Measurements from ENCODE around the gene KCNQ2. TPM values are rescaled to one million over a fixed set of nuclear protein-coding genes. Genes with fewer than 3 reads are reported as not detected.

KCNQ2 gene
- total RNA-seq, 1 experiment from 2014 or later, result not detected

DNA sequence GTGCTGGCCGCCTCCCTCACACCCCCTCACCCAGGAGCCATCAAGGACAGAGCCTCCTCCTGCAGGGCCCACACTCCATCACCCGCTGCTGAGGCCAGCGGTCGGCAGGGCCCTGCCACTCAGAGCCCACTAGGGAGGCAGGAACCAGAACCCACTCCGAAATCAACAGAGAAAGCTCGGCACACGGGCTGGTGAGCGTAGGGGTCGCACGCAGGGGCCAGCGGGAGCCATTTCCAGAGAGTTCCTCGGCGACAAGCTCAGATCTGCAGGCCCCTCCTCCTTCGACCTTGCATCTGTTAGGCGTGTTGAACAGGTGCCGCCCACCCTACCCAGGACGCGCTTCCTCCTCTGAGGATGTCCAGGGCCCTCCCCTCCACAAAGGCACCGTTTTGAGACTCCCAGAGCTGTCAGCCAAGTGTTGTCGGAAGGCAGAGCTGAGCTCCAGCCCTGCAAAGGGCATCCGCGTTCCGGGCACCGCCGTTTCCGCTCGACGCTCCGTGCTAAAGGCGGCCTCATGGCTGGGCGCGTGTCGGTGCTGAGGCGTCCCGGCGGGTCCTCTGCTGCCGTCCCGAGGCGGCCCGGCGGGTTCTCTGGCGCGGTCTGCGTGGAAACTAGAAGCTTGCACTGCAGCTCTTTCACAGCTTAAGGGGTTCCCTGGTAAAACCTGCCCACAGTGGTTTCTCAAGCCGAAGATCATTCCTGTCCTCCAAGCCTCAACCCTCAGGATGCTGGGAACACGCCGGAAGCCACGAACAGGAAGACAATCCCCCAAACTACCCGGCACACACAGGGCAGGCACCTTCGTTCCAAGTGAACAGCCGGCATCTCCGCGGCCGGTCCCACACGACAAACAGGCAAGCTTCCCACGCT lies 6.8 kb downstream of the KCNQ2 start:
- intact Hi-C loops (cut with micrococcal nuclease; ENCODE audit: unreplicated experiment), result no loop called here
- no peak overlapping the region for H3K4me3 ChIP-seq
- DNase-seq, result no peak
- no peak overlapping the region for H3K27ac ChIP-seq
- H3F3A ChIP-seq (ENCODE audit: insufficient read depth, low read depth), result no peaks in the 10 kb centered on the region
- ChIA-PET CTCF (no interaction called here), POLR2A (ENCODE audit: unreplicated experiment) (interaction anchor here (0.5 kb wide), 1 partner anchor 28 kb away, joined by 3 read pairs; no protein-coding TSS in a partner anchor)
- H3K27me3 ChIP-seq (ENCODE audit: insufficient read depth, low read depth), result peaks cover 95% of the 10 kb centered on the region
- no peak for TF ChIP-seq EZH2 (IDR thresholded peaks at IDR 0.05; ENCODE audit: low read depth)
- no peak for TF ChIP-seq CTCF (conservative IDR thresholded peaks at IDR 0.05)
- no peaks in the 10 kb centered on the region for H3K36me3 ChIP-seq (ENCODE audit: low read depth)
- no peak overlapping the region for H3K4me2 ChIP-seq
- no peak overlapping the region for H2AFZ ChIP-seq
- BruUV-seq (replicated peaks), result no TSS peak
- 0 out of 2 replicates have a peak, but pooled peaks cover 6% of the 10 kb centered on the region for H4K20me1 ChIP-seq (ENCODE audit: insufficient read depth)
- H3K9me2 ChIP-seq (ENCODE audit: insufficient read depth), result no peaks in the 10 kb centered on the region
- no peaks in the 10 kb centered on the region for H3K4me1 ChIP-seq (replicated peaks; ENCODE audit: insufficient read depth)
- no peaks in the 10 kb centered on the region for H3K9me3 ChIP-seq (ENCODE audit: insufficient read depth, low read depth)
- H3K79me2 ChIP-seq (ENCODE audit: low read depth), result no peaks in the 10 kb centered on the region

GRCh38 chr20:63464289-63464635 lies 8.2 kb downstream of the KCNQ2 start:
- intact Hi-C loops (cut with micrococcal nuclease; ENCODE audit: unreplicated experiment), result no loop called here
- Histone ChIP-seq H3K79me2 (ENCODE audit: low read depth) (no peaks in the 10 kb centered on the region), H3K9me2 (ENCODE audit: insufficient read depth) (no peaks in the 10 kb centered on the region), H3K4me1 (replicated peaks; ENCODE audit: insufficient read depth) (no peaks in the 10 kb centered on the region), H3K27ac (no peak overlapping the region), H3F3A (ENCODE audit: insufficient read depth, low read depth) (peaks cover 5% of the 10 kb centered on the region; the same call in 1 of the 2 replicates), H2AFZ (no peak overlapping the region), H3K4me2 (no peak overlapping the region), H4K20me1 (ENCODE audit: insufficient read depth) (0 out of 2 replicates have a peak, but pooled peaks cover 6% of the 10 kb centered on the region), H3K9me3 (ENCODE audit: insufficient read depth, low read depth) (no peaks in the 10 kb centered on the region), H3K36me3 (ENCODE audit: low read depth) (no peaks in the 10 kb centered on the region), H3K27me3 (ENCODE audit: insufficient read depth, low read depth) (peaks cover 91% of the 10 kb centered on the region), H3K4me3 (no peak overlapping the region)
- ChIA-PET POLR2A (ENCODE audit: unreplicated experiment) (no interaction called here), CTCF (interaction anchor here (0.6 kb wide), 2 partner anchors 19 to 55 kb away, joined by 3 to 4 read pairs; no protein-coding TSS in a partner anchor)
- no TSS peak for BruUV-seq (replicated peaks)
- DNase-seq, result no peak
- TF ChIP-seq EZH2 (IDR thresholded peaks at IDR 0.05; ENCODE audit: low read depth), result no peak
- no peak for TF ChIP-seq CTCF (conservative IDR thresholded peaks at IDR 0.05)

DNA sequence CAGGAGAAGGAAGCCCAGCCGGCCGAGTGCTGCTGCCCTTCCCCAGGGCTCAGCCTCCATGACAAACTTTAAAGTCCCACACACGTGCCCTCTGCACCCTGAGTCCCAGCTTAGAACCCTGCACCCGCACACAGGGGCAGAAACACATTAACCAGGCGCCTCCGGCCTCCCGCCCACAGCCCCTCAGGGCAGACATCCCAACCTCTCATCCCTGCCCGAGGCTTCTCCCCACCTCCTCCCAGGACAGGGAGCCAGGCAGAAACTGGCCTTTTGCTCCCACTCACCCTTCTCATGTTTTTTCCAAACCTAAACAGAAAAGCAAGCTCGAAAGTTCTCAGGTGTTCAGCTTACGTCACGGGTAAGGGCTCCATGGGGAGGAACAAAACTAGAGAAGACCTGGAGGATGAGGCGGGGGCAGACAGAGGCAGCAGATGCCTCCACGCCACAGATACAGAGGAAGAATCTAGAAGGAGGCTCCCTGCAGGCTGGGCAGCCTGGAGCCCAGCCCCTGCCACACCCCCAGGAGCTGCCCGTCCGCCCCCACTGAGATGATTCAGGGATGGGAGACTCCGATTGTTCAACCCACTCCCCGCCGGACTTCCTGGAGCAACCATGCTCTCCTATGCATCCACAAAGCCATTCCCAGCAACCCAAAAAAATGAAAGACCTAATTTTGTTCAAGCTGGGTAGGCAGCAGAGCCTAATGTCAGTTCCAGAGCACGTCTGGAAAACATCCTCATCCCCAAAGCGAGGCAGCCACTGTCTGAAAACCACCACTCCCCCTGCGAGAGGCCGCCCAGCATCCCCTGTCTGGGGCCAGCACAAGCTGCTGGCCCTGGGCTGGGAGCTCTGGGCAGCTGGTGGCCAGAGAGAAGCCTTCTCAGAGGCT lies 8.8 kb downstream of the KCNQ2 start:
- no peaks in the 10 kb centered on the region for H3K4me1 ChIP-seq (replicated peaks; ENCODE audit: insufficient read depth)
- POLR2A ChIA-PET (ENCODE audit: unreplicated experiment), result no interaction called here
- no peaks in the 10 kb centered on the region for H3K9me3 ChIP-seq (ENCODE audit: insufficient read depth, low read depth)
- H3K4me2 ChIP-seq, result peak overlapping the region; percentile 8; the same call in 1 of the 2 replicates
- no peaks in the 10 kb centered on the region for H3K9me2 ChIP-seq (ENCODE audit: insufficient read depth)
- H2AFZ ChIP-seq, result no peak overlapping the region
- peaks cover 85% of the 10 kb centered on the region for H3K27me3 ChIP-seq (ENCODE audit: insufficient read depth, low read depth)
- CTCF ChIA-PET, result interaction anchor here (0.6 kb wide), 2 partner anchors 19 to 55 kb away, joined by 3 to 4 read pairs; no protein-coding TSS in a partner anchor
- no peak overlapping the region for H3K27ac ChIP-seq
- intact Hi-C loops (cut with micrococcal nuclease; ENCODE audit: unreplicated experiment), result no loop called here
- DNase-seq, result no peak
- H3K79me2 ChIP-seq (ENCODE audit: low read depth), result no peaks in the 10 kb centered on the region
- no peak overlapping the region for H3K4me3 ChIP-seq
- H4K20me1 ChIP-seq (ENCODE audit: insufficient read depth), result 0 out of 2 replicates have a peak, but pooled peaks cover 6% of the 10 kb centered on the region
- peaks cover 6% of the 10 kb centered on the region; the same call in 1 of the 2 replicates for H3F3A ChIP-seq (ENCODE audit: insufficient read depth, low read depth)
- TF ChIP-seq EZH2 (IDR thresholded peaks at IDR 0.05; ENCODE audit: low read depth), result 0 out of 2 replicates have a peak, but pooled peaks have one; percentile 44
- TF ChIP-seq CTCF (conservative IDR thresholded peaks at IDR 0.05), result no peak
- no TSS peak for BruUV-seq (replicated peaks)
- H3K36me3 ChIP-seq (ENCODE audit: low read depth), result no peaks in the 10 kb centered on the region
